ENCODE results near the gene ARV1. TPM values are rescaled to one million over a fixed set of nuclear protein-coding genes. Genes with fewer than 3 reads are reported as not detected.

The ARV1 gene
- total and polyA plus RNA-seq, 2 experiments from 2014 or later = 10.4 to 20.0 TPM

GRCh38 chr1:230950404-230950803 lies 28.5 kb upstream of the ARV1 start:
- Histone ChIP-seq H3K9me2 (ENCODE audit: insufficient read depth) (no peaks in the 10 kb centered on the region), H4K20me1 (replicated peaks; ENCODE audit: insufficient read depth) (no peaks in the 10 kb centered on the region; the same call in 1 of the 2 replicates), H3K4me2 (no peak overlapping the region), H3K36me3 (ENCODE audit: insufficient read depth) (no peaks in the 10 kb centered on the region), H3K4me3 (no peak overlapping the region), H3K27ac (ENCODE audit: low read depth) (no peak overlapping the region), H3F3A (replicated peaks; ENCODE audit: low read depth) (no peaks in the 10 kb centered on the region), H3K27me3 (ENCODE audit: insufficient read depth) (no peaks in the 10 kb centered on the region), H2AFZ (no peak overlapping the region), H3K4me1 (ENCODE audit: insufficient read depth) (no peaks in the 10 kb centered on the region), H3K79me2 (replicated peaks; ENCODE audit: insufficient read depth) (no peaks in the 10 kb centered on the region)
- Mint-ChIP-seq H3K27ac (no peak overlapping the region), H3K27me3 (ENCODE audit: insufficient read depth, low read depth, poor library complexity) (no peaks in the 10 kb centered on the region), H3K4me3 (no peak overlapping the region), H3K4me1 (no peaks in the 10 kb centered on the region), H3K9me3 (no peaks in the 10 kb centered on the region), H3K36me3 (ENCODE audit: low read depth) (no peaks in the 10 kb centered on the region)
- TF ChIP-seq ZNF331 (CRISPR knock-in tag; IDR thresholded peaks at IDR 0.05; ENCODE audit: low read depth) (no peak), STAT1 (IDR thresholded peaks at IDR 0.05; ENCODE audit: unreplicated experiment) (no peak), CTCF (conservative IDR thresholded peaks at IDR 0.05; ENCODE audit: low read depth in 2 of 2) (no peak), ETS1 (IDR thresholded peaks at IDR 0.05) (no peak), ZNF114 (CRISPR knock-in tag; IDR thresholded peaks at IDR 0.05) (no peak), NANOG (IDR thresholded peaks at IDR 0.05; ENCODE audit: borderline replicate concordance) (no peak), CREB1 (CRISPR knock-in tag; IDR thresholded peaks at IDR 0.05; ENCODE audit: low read depth) (no peak), EZH2 (IDR thresholded peaks at IDR 0.05; ENCODE audit: low read depth, unreplicated experiment) (no peak), JUNB (IDR thresholded peaks at IDR 0.05; ENCODE audit: unreplicated experiment) (no peak)
- TF ChIP-seq, protein P1, sequence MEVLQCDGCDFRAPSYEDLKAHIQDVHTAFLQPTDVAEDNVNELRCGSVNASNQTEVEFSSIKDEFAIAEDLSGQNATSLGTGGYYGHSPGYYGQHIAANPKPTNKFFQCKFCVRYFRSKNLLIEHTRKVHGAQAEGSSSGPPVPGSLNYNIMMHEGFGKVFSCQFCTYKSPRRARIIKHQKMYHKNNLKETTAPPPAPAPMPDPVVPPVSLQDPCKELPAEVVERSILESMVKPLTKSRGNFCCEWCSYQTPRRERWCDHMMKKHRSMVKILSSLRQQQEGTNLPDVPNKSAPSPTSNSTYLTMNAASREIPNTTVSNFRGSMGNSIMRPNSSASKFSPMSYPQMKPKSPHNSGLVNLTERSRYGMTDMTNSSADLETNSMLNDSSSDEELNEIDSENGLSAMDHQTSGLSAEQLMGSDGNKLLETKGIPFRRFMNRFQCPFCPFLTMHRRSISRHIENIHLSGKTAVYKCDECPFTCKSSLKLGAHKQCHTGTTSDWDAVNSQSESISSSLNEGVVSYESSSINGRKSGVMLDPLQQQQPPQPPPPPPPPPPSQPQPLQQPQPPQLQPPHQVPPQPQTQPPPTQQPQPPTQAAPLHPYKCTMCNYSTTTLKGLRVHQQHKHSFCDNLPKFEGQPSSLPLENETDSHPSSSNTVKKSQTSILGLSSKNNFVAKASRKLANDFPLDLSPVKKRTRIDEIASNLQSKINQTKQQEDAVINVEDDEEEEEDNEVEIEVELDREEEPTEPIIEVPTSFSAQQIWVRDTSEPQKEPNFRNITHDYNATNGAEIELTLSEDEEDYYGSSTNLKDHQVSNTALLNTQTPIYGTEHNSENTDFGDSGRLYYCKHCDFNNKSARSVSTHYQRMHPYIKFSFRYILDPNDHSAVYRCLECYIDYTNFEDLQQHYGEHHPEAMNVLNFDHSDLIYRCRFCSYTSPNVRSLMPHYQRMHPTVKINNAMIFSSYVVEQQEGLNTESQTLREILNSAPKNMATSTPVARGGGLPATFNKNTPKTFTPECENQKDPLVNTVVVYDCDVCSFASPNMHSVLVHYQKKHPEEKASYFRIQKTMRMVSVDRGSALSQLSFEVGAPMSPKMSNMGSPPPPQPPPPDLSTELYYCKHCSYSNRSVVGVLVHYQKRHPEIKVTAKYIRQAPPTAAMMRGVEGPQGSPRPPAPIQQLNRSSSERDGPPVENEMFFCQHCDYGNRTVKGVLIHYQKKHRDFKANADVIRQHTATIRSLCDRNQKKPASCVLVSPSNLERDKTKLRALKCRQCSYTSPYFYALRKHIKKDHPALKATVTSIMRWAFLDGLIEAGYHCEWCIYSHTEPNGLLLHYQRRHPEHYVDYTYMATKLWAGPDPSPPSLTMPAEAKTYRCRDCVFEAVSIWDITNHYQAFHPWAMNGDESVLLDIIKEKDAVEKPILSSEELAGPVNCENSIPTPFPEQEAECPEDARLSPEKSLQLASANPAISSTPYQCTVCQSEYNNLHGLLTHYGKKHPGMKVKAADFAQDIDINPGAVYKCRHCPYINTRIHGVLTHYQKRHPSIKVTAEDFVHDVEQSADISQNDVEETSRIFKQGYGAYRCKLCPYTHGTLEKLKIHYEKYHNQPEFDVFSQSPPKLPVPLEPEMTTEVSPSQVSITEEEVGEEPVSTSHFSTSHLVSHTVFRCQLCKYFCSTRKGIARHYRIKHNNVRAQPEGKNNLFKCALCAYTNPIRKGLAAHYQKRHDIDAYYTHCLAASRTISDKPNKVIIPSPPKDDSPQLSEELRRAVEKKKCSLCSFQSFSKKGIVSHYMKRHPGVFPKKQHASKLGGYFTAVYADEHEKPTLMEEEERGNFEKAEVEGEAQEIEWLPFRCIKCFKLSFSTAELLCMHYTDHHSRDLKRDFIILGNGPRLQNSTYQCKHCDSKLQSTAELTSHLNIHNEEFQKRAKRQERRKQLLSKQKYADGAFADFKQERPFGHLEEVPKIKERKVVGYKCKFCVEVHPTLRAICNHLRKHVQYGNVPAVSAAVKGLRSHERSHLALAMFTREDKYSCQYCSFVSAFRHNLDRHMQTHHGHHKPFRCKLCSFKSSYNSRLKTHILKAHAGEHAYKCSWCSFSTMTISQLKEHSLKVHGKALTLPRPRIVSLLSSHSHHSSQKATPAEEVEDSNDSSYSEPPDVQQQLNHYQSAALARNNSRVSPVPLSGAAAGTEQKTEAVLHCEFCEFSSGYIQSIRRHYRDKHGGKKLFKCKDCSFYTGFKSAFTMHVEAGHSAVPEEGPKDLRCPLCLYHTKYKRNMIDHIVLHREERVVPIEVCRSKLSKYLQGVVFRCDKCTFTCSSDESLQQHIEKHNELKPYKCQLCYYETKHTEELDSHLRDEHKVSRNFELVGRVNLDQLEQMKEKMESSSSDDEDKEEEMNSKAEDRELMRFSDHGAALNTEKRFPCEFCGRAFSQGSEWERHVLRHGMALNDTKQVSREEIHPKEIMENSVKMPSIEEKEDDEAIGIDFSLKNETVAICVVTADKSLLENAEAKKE (CRISPR knock-in tag; IDR thresholded peaks at IDR 0.05) = no peak
- TF ChIP-seq, protein P2, sequence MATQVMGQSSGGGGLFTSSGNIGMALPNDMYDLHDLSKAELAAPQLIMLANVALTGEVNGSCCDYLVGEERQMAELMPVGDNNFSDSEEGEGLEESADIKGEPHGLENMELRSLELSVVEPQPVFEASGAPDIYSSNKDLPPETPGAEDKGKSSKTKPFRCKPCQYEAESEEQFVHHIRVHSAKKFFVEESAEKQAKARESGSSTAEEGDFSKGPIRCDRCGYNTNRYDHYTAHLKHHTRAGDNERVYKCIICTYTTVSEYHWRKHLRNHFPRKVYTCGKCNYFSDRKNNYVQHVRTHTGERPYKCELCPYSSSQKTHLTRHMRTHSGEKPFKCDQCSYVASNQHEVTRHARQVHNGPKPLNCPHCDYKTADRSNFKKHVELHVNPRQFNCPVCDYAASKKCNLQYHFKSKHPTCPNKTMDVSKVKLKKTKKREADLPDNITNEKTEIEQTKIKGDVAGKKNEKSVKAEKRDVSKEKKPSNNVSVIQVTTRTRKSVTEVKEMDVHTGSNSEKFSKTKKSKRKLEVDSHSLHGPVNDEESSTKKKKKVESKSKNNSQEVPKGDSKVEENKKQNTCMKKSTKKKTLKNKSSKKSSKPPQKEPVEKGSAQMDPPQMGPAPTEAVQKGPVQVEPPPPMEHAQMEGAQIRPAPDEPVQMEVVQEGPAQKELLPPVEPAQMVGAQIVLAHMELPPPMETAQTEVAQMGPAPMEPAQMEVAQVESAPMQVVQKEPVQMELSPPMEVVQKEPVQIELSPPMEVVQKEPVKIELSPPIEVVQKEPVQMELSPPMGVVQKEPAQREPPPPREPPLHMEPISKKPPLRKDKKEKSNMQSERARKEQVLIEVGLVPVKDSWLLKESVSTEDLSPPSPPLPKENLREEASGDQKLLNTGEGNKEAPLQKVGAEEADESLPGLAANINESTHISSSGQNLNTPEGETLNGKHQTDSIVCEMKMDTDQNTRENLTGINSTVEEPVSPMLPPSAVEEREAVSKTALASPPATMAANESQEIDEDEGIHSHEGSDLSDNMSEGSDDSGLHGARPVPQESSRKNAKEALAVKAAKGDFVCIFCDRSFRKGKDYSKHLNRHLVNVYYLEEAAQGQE (IDR thresholded peaks at IDR 0.05; ENCODE audit: unreplicated experiment) = no peak
- ATAC-seq (no peak), DNase-seq (ENCODE audit: low spot score) (no peak)

Data from GM23338 (cell line).